Measurements from ENCODE around the gene SMAD4.

The SMAD4 gene

DNA sequence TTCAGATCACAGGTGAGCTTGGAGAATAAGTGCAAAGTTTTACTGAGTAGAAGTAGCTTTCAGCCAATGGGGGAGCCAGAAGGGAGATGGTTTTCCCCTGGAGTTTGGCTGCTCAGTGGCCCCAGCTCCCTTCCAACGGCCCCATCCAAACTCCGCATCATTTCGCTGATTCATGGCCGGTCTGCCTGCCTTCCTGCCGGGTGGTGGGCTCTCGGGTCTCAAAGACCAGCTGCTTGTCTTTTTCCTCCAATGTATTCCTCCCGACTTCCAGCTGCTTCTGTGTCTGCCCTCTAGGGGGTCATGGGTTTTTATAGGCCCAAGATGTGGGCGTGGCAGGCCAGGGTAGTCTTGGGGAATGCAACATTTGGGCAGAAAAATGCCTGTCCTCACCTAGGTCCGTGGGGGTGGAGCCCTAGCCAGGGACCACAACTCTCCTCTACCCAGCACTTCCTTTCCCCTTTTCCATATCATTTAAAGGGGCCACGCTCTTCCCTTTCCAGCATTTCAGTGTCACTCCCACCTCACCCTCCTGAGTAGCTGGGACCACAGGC lies 94.0 kb downstream of the SMAD4 start:
- Histone ChIP-seq H2BK5ac (ENCODE audit: low read length) (no peak overlapping the region), H3K27me3 (ENCODE audit: insufficient read depth, low read length, poor library complexity) (no peaks in the 10 kb centered on the region)

GRCh38 chr18:51125976-51126375 lies 96.0 kb downstream of the SMAD4 start:
- DNase-seq = no peak
- Histone ChIP-seq H4K5ac (ENCODE audit: low read length) (no peak overlapping the region), H2BK5ac (ENCODE audit: low read length) (no peak overlapping the region), H3K23ac (ENCODE audit: low read length) (no peak overlapping the region), H2BK120ac (ENCODE audit: low read depth, low read length) (no peak overlapping the region), H2AK5ac (ENCODE audit: low read length) (no peak overlapping the region), H3K4ac (ENCODE audit: low read depth, low read length) (no peak overlapping the region), H3K36me3 (ENCODE audit: control insufficient read depth, insufficient read depth, low read length) (no peaks in the 10 kb centered on the region), H3K4me1 (ENCODE audit: control insufficient read depth, low read depth, low read length) (no peaks in the 10 kb centered on the region), H3K9ac (ENCODE audit: low read length) (no peak overlapping the region), H3K27me3 (ENCODE audit: insufficient read depth, low read length, poor library complexity) (no peaks in the 10 kb centered on the region), H3K27ac (ENCODE audit: low read depth, low read length) (no peak overlapping the region), H4K8ac (ENCODE audit: low read depth, low read length) (no peak overlapping the region), H3K79me1 (ENCODE audit: low read length) (no peaks in the 10 kb centered on the region), H3K79me2 (ENCODE audit: control insufficient read depth, insufficient read depth, low read length) (no peaks in the 10 kb centered on the region), H3K18ac (ENCODE audit: low read length) (no peak overlapping the region), H3K4me3 (ENCODE audit: low read length) (no peak overlapping the region), H2BK15ac (replicated peaks; ENCODE audit: low read depth) (no peak overlapping the region), H3K56ac (ENCODE audit: low read length) (no peak overlapping the region), H3K4me2 (ENCODE audit: low read length) (no peak overlapping the region)
- WGBS (ENCODE audit: extremely low coverage, insufficient coverage, low lambda C conversion rate) = no CpG with 5 or more reads among the region's 2 CpGs

More for the DNA sequence above, 94.0 kb downstream of the SMAD4 start:
- H3K9ac ChIP-seq (ENCODE audit: low read length) = no peak overlapping the region
- no peaks in the 10 kb centered on the region for H3K79me2 ChIP-seq (ENCODE audit: control insufficient read depth, insufficient read depth, low read length)
- no peak overlapping the region for H2BK120ac ChIP-seq (ENCODE audit: low read depth, low read length)
- no peak overlapping the region for H3K27ac ChIP-seq (ENCODE audit: low read depth, low read length)
- H2AK5ac ChIP-seq (ENCODE audit: low read length) = no peak overlapping the region
- H2BK15ac ChIP-seq (replicated peaks; ENCODE audit: low read depth) = no peak overlapping the region
- H3K79me1 ChIP-seq (ENCODE audit: low read length) = no peaks in the 10 kb centered on the region
- no peak overlapping the region for H3K4ac ChIP-seq (ENCODE audit: low read depth, low read length)
- no peak overlapping the region for H4K8ac ChIP-seq (ENCODE audit: low read depth, low read length)
- DNase-seq = peak; percentile 29
- no peak overlapping the region for H4K5ac ChIP-seq (ENCODE audit: low read length)
- H3K4me1 ChIP-seq (ENCODE audit: control insufficient read depth, low read depth, low read length) = no peaks in the 10 kb centered on the region
- WGBS (ENCODE audit: extremely low coverage, insufficient coverage, low lambda C conversion rate) = no CpG with 5 or more reads among the region's 10 CpGs
- no peak overlapping the region for H3K4me3 ChIP-seq (ENCODE audit: low read length)
- no peak overlapping the region for H3K56ac ChIP-seq (ENCODE audit: low read length)
- H3K4me2 ChIP-seq (ENCODE audit: low read length) = no peak overlapping the region
- H3K36me3 ChIP-seq (ENCODE audit: control insufficient read depth, insufficient read depth, low read length) = no peaks in the 10 kb centered on the region
- H3K23ac ChIP-seq (ENCODE audit: low read length) = no peak overlapping the region
- no peak overlapping the region for H3K18ac ChIP-seq (ENCODE audit: low read length)

GRCh38 chr18:51127664-51128063 lies 97.7 kb downstream of the SMAD4 start:
- no peaks in the 10 kb centered on the region for H3K4me1 ChIP-seq (ENCODE audit: control insufficient read depth, low read depth, low read length)
- H2BK120ac ChIP-seq (ENCODE audit: low read depth, low read length) = no peak overlapping the region
- no peaks in the 10 kb centered on the region for H3K27me3 ChIP-seq (ENCODE audit: insufficient read depth, low read length, poor library complexity)
- no peak overlapping the region for H4K8ac ChIP-seq (ENCODE audit: low read depth, low read length)
- no peak overlapping the region for H3K56ac ChIP-seq (ENCODE audit: low read length)
- H3K18ac ChIP-seq (ENCODE audit: low read length) = no peak overlapping the region
- H2AK5ac ChIP-seq (ENCODE audit: low read length) = no peak overlapping the region
- H3K4me2 ChIP-seq (ENCODE audit: low read length) = no peak overlapping the region
- no peak overlapping the region for H4K5ac ChIP-seq (ENCODE audit: low read length)
- H3K27ac ChIP-seq (ENCODE audit: low read depth, low read length) = no peak overlapping the region
- no peak overlapping the region for H2BK15ac ChIP-seq (replicated peaks; ENCODE audit: low read depth)
- no peak overlapping the region for H3K4me3 ChIP-seq (ENCODE audit: low read length)
- no peaks in the 10 kb centered on the region for H3K36me3 ChIP-seq (ENCODE audit: control insufficient read depth, insufficient read depth, low read length)
- WGBS (ENCODE audit: extremely low coverage, insufficient coverage, low lambda C conversion rate) = no CpG with 5 or more reads among the region's 3 CpGs
- H3K23ac ChIP-seq (ENCODE audit: low read length) = no peak overlapping the region
- no peak overlapping the region for H3K9ac ChIP-seq (ENCODE audit: low read length)
- no peak for DNase-seq
- no peak overlapping the region for H2BK5ac ChIP-seq (ENCODE audit: low read length)
- H3K79me2 ChIP-seq (ENCODE audit: control insufficient read depth, insufficient read depth, low read length) = no peaks in the 10 kb centered on the region
- no peak overlapping the region for H3K4ac ChIP-seq (ENCODE audit: low read depth, low read length)
- H3K79me1 ChIP-seq (ENCODE audit: low read length) = no peaks in the 10 kb centered on the region

DNA sequence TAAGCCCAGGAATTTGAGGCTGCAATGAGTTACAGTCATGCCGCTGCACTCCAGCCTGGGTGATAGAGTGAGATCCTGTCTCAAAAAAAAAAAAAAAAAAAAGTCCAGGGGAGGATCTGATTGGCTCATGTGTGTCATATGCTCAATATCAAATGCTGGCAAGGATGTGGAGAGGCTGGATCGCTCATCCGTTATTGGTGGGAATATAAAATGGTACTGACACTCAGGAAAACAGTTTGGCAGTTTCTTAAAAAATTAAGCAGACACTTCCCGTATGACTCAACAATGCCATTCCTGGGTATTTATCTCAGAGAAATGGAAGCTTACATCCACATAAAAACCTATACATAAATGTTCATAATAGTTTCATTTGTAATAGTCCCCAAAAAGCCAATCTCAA lies 98.5 kb downstream of the SMAD4 start:
- no peak overlapping the region for H2BK120ac ChIP-seq (ENCODE audit: low read depth, low read length)
- H3K27me3 ChIP-seq (ENCODE audit: insufficient read depth, low read length, poor library complexity) = no peaks in the 10 kb centered on the region
- H3K23ac ChIP-seq (ENCODE audit: low read length) = no peak overlapping the region
- no peak overlapping the region for H4K8ac ChIP-seq (ENCODE audit: low read depth, low read length)
- no peaks in the 10 kb centered on the region for H3K79me2 ChIP-seq (ENCODE audit: control insufficient read depth, insufficient read depth, low read length)
- no peak overlapping the region for H3K18ac ChIP-seq (ENCODE audit: low read length)
- H2BK15ac ChIP-seq (replicated peaks; ENCODE audit: low read depth) = no peak overlapping the region
- H3K9ac ChIP-seq (ENCODE audit: low read length) = no peak overlapping the region
- H3K36me3 ChIP-seq (ENCODE audit: control insufficient read depth, insufficient read depth, low read length) = no peaks in the 10 kb centered on the region
- WGBS (ENCODE audit: extremely low coverage, insufficient coverage, low lambda C conversion rate) = no CpG with 5 or more reads among the region's 4 CpGs
- H4K5ac ChIP-seq (ENCODE audit: low read length) = no peak overlapping the region
- no peak overlapping the region for H2BK5ac ChIP-seq (ENCODE audit: low read length)
- no peak overlapping the region for H3K56ac ChIP-seq (ENCODE audit: low read length)
- H2AK5ac ChIP-seq (ENCODE audit: low read length) = no peak overlapping the region
- H3K4me3 ChIP-seq (ENCODE audit: low read length) = no peak overlapping the region
- H3K27ac ChIP-seq (ENCODE audit: low read depth, low read length) = no peak overlapping the region
- H3K4ac ChIP-seq (ENCODE audit: low read depth, low read length) = no peak overlapping the region
- no peaks in the 10 kb centered on the region for H3K4me1 ChIP-seq (ENCODE audit: control insufficient read depth, low read depth, low read length)
- DNase-seq = no peak
- no peak overlapping the region for H3K4me2 ChIP-seq (ENCODE audit: low read length)
- H3K79me1 ChIP-seq (ENCODE audit: low read length) = no peaks in the 10 kb centered on the region

DNA sequence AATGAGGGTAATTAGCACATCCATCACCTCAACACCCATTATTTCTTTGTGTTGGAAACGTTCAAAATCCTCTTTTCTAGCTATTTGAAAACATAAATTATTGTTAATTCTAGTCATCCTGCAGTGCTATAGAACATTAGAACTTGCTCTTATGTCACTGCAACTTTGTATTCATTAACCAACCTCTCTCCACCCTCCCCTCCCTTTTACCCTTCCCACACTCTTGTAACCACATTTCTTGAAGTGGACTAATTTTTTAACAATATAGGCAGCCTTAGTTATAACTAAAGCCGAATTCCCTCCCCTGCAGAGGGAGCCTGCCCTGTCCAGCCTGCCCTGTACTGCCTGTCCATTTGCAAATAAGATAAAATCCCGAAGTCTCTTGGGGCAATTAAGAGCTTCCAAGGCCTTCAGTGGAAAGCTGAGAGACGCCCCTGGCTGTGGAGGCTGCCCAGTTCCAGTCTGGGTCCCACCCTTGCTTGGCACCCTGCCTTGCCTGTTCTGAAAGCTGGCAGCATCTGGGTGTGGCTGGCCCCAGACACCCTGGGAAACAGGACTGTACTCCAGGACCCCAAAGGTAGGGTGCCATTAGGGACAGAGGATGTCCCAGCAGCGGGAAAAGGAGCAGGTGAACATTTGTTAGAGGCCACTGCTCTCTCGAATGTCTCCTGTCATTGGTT lies 102.4 kb downstream of the SMAD4 start:
- no peaks in the 10 kb centered on the region for H3K79me1 ChIP-seq (ENCODE audit: low read length)
- no peak overlapping the region for H2BK120ac ChIP-seq (ENCODE audit: low read depth, low read length)
- no peak overlapping the region for H4K5ac ChIP-seq (ENCODE audit: low read length)
- no peak for DNase-seq
- H3K56ac ChIP-seq (ENCODE audit: low read length) = no peak overlapping the region
- no peak overlapping the region for H3K4me3 ChIP-seq (ENCODE audit: low read length)
- no peaks in the 10 kb centered on the region for H3K36me3 ChIP-seq (ENCODE audit: control insufficient read depth, insufficient read depth, low read length)
- H2BK5ac ChIP-seq (ENCODE audit: low read length) = no peak overlapping the region
- H3K23ac ChIP-seq (ENCODE audit: low read length) = no peak overlapping the region
- H2AK5ac ChIP-seq (ENCODE audit: low read length) = no peak overlapping the region
- H3K27me3 ChIP-seq (ENCODE audit: insufficient read depth, low read length, poor library complexity) = no peaks in the 10 kb centered on the region
- no peak overlapping the region for H3K18ac ChIP-seq (ENCODE audit: low read length)
- H3K4me1 ChIP-seq (ENCODE audit: control insufficient read depth, low read depth, low read length) = no peaks in the 10 kb centered on the region
- H3K79me2 ChIP-seq (ENCODE audit: control insufficient read depth, insufficient read depth, low read length) = no peaks in the 10 kb centered on the region
- H4K8ac ChIP-seq (ENCODE audit: low read depth, low read length) = no peak overlapping the region
- no peak overlapping the region for H3K4ac ChIP-seq (ENCODE audit: low read depth, low read length)
- H3K27ac ChIP-seq (ENCODE audit: low read depth, low read length) = no peak overlapping the region
- H3K4me2 ChIP-seq (ENCODE audit: low read length) = no peak overlapping the region
- H3K9ac ChIP-seq (ENCODE audit: low read length) = no peak overlapping the region
- WGBS (ENCODE audit: extremely low coverage, insufficient coverage, low lambda C conversion rate) = no CpG with 5 or more reads among the region's 6 CpGs
- H2BK15ac ChIP-seq (replicated peaks; ENCODE audit: low read depth) = no peak overlapping the region

All from mesendoderm (in vitro differentiated cells).